Upper lobe of left lung (tissue), 4 donors: Measurements from ENCODE around the gene RNU1-1.

ENCODE experiments used
- EP300 ChIP-seq, 4 donors: sonication (generic); formaldehyde crosslinking; IDR thresholded peaks; one replicate each; pipeline ENCODE4 v1.5.1; 2017; ENCODE audit warnings: antibody characterized with exemption in 4 of 4, control low read depth in 2 of 4
- POLR2AphosphoS5 ChIP-seq, 2 donors: sonication (generic); formaldehyde crosslinking; IDR thresholded peaks; one replicate each; pipeline ENCODE4 v1.5.1; 2017; ENCODE audit warnings: antibody characterized with exemption in 2 of 2
- TF ChIP-seq, protein P1 (sequence below), 6 experiments: fragments of 450-650 bp in 4 of 6; fragments of 200-600 bp in 2 of 6; sonication (generic) in 2 of 6; IDR thresholded peaks; one replicate each; pipeline ENCODE4 v1.5.1; 2016 to 2019; ENCODE audit warnings: antibody characterized with exemption in 6 of 6

- TF ChIP-seq EP300 (IDR thresholded peaks at IDR 0.05) (no peak), POLR2AphosphoS5 (IDR thresholded peaks at IDR 0.05) (no peak)
- TF ChIP-seq, protein P1, sequence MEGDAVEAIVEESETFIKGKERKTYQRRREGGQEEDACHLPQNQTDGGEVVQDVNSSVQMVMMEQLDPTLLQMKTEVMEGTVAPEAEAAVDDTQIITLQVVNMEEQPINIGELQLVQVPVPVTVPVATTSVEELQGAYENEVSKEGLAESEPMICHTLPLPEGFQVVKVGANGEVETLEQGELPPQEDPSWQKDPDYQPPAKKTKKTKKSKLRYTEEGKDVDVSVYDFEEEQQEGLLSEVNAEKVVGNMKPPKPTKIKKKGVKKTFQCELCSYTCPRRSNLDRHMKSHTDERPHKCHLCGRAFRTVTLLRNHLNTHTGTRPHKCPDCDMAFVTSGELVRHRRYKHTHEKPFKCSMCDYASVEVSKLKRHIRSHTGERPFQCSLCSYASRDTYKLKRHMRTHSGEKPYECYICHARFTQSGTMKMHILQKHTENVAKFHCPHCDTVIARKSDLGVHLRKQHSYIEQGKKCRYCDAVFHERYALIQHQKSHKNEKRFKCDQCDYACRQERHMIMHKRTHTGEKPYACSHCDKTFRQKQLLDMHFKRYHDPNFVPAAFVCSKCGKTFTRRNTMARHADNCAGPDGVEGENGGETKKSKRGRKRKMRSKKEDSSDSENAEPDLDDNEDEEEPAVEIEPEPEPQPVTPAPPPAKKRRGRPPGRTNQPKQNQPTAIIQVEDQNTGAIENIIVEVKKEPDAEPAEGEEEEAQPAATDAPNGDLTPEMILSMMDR (IDR thresholded peaks at IDR 0.05) = no peak
Measured at GRCh38 chr1:16491056-16491675, 22.9 kb downstream of the RNU1-1 start.
